HCT116 (cell line): Measurements from ENCODE around the gene TTLL11. TPM values are rescaled to one million over a fixed set of nuclear protein-coding genes. Genes with fewer than 3 reads are reported as not detected.

Experiments used
- ATAC-seq: fragments of 200-7000 bp; cut with Tn5 transposase; 2 replicates; pipeline ENCODE4 v1.9.1; 2020; ENCODE audit warnings: mild to moderate bottlenecking, moderate library complexity
- BruUV-seq: library from RNA; stranded (reverse); fragments of 400-500 nt; replicated peaks from 2 replicates; lab custom pipeline; 2021; lab: Mats Ljungman, UMichigan
- CTCF ChIA-PET: fragments of 300-600 bp; sonication (Branson Sonifier 250); formaldehyde crosslinking; loops from one replicate; lab custom pipeline; 2021; ENCODE audit warnings: antibody characterized with exemption; lab: Charles Lee
- POLR2A ChIA-PET: fragments of 300-600, 350-600 bp; sonication (Branson Sonifier 250); formaldehyde crosslinking; loops from one replicate; lab custom pipeline; 2021; ENCODE audit warnings: antibody characterized with exemption; lab: Charles Lee
- RAD21 ChIA-PET, 2 experiments: fragments of 300-600 bp; sonication (Branson Sonifier 250); formaldehyde crosslinking; loops; one replicate each; lab custom pipeline; 2023; ENCODE audit warnings: low total read pairs in 2 of 2; ENCODE audit not compliant: uncharacterized antibody in 2 of 2, unreplicated experiment in 2 of 2, low non-redundant PET in 1 of 2; lab: Charles Lee
- DNase-seq: peaks from one replicate; pipeline ENCODE4 v3.0.0-alpha.2; 2010; ENCODE audit warnings: low read depth, low spot score
- H2AFZ ChIP-seq: fragments of 200-600 bp; shearing (Covaris generic), sonication (generic); 2 replicates; pipeline ENCODE4 v1.6.1; 2017; ENCODE audit warnings: low read depth, mixed run types, mixed read lengths, antibody characterized with exemption, low read length; ENCODE audit not compliant: poor library complexity, severe bottlenecking
- H3K27ac ChIP-seq: 2 replicates; pipeline ENCODE4 v1.5.1; 2012; ENCODE audit warnings: low read depth, low read length
- H3K27me3 ChIP-seq: fragments of 200-600 bp; sonication (generic); 2 replicates; pipeline ENCODE4 v1.6.1; 2016; ENCODE audit warnings: mixed run types, low read length, mixed read lengths; ENCODE audit not compliant: insufficient read depth
- H3K36me3 ChIP-seq, 2 experiments: fragments of 200-500 bp in 1 of 2; fragments of 200-600 bp in 1 of 2; sonication (Bioruptor generic) in 1 of 2; sonication (generic) in 1 of 2; 2 replicates each; pipeline versions ENCODE4 v1.5.1 to v1.6.1; 2014 to 2016; ENCODE audit warnings: low read length in 2 of 2, inconsistent platforms in 1 of 2, mixed read lengths in 1 of 2, mixed run types in 1 of 2; ENCODE audit not compliant: insufficient read depth in 2 of 2, control insufficient read depth in 1 of 2
- H3K4me1 ChIP-seq, 2 experiments: fragments of 200-600 bp in 1 of 2; sonication (generic) in 1 of 2; 2 replicates each; pipeline versions ENCODE4 v1.5.1 to v1.6.1; 2012 to 2017; ENCODE audit warnings: low read length in 2 of 2, inconsistent platforms in 1 of 2, mild to moderate bottlenecking in 1 of 2, mixed read lengths in 1 of 2, mixed run types in 1 of 2, moderate library complexity in 1 of 2; ENCODE audit not compliant: insufficient read depth in 2 of 2, control insufficient read depth in 1 of 2
- H3K4me2 ChIP-seq: fragments of 200-600 bp; sonication (generic); 2 replicates; pipeline ENCODE4 v1.6.1; 2017; ENCODE audit warnings: mixed run types, low read length, mixed read lengths
- H3K4me3 ChIP-seq, 2 experiments: fragments of 200-600 bp in 1 of 2; sonication (generic) in 1 of 2; replicated peaks in 1 of 2; 2 replicates each; pipeline ENCODE4 v1.5.1; 2011 to 2016; ENCODE audit warnings: low read length in 2 of 2, control low read depth in 1 of 2, low read depth in 1 of 2, mild to moderate bottlenecking in 1 of 2, mixed read lengths in 1 of 2, mixed run types in 1 of 2
- H3K79me2 ChIP-seq: fragments of 200-600 bp; sonication (generic); 2 replicates; pipeline ENCODE4 v1.6.1; 2017; ENCODE audit warnings: mild to moderate bottlenecking, mixed run types, low read length, moderate library complexity, mixed read lengths; ENCODE audit not compliant: insufficient read depth
- H3K9ac ChIP-seq: fragments of 200-600 bp; sonication (generic); 2 replicates; pipeline ENCODE4 v1.6.1; 2016; ENCODE audit warnings: low read length, mixed read lengths
- H3K9me2 ChIP-seq: fragments of 200-600 bp; sonication (generic), shearing (Covaris generic); 2 replicates; pipeline ENCODE4 v1.6.1; 2017; ENCODE audit warnings: mixed run types, mild to moderate bottlenecking, moderate library complexity; ENCODE audit not compliant: insufficient read depth
- H3K9me3 ChIP-seq, 2 experiments: fragments of 200-500 bp in 1 of 2; fragments of 200-600 bp in 1 of 2; sonication (Bioruptor generic) in 1 of 2; sonication (generic) in 1 of 2; 2 replicates each; pipeline ENCODE4 v1.6.1; 2014 to 2017; ENCODE audit warnings: low read length in 2 of 2, mixed read lengths in 2 of 2, inconsistent platforms in 1 of 2, low read depth in 1 of 2, mild to moderate bottlenecking in 1 of 2, mixed run types in 1 of 2, moderate library complexity in 1 of 2; ENCODE audit not compliant: control insufficient read depth in 1 of 2, insufficient read depth in 1 of 2
- H4K20me1 ChIP-seq: fragments of 200-600 bp; sonication (generic), shearing (Covaris generic); 2 replicates; pipeline ENCODE4 v1.6.1; 2017; ENCODE audit warnings: mixed run types, mild to moderate bottlenecking, moderate library complexity; ENCODE audit not compliant: insufficient read depth
- CTCF ChIP-seq, 3 experiments: fragments of 200-600 bp in 1 of 3; sonication (generic) in 1 of 3; IDR thresholded peaks in 2 of 3; conservative IDR thresholded peaks in 1 of 3; 2 replicates each; pipeline ENCODE4 v1.5.1; 2012 to 2017; ENCODE audit warnings: low read depth in 2 of 3, low read length in 2 of 3, antibody characterized with exemption in 1 of 3, borderline replicate concordance in 1 of 3, control low read depth in 1 of 3, mild to moderate bottlenecking in 1 of 3, mixed read lengths in 1 of 3, mixed run types in 1 of 3, moderate library complexity in 1 of 3; ENCODE audit not compliant: insufficient read depth in 1 of 3
- EZH2 ChIP-seq: fragments of 200-600 bp; sonication (generic); IDR thresholded peaks from 2 replicates; pipeline ENCODE4 v1.6.1; 2017; ENCODE audit warnings: antibody characterized with exemption, mixed run types
- FOSL1 ChIP-seq: IDR thresholded peaks from 2 replicates; pipeline ENCODE4 v1.6.1; 2012; ENCODE audit warnings: low read depth
- JUND ChIP-seq: IDR thresholded peaks from 2 replicates; pipeline ENCODE4 v1.6.1; 2012
- POLR2AphosphoS5 ChIP-seq: IDR thresholded peaks from 2 replicates; pipeline ENCODE4 v1.6.1; 2011; ENCODE audit warnings: mild to moderate bottlenecking, low read depth, low read length, moderate library complexity
- REST ChIP-seq: IDR thresholded peaks from 2 replicates; pipeline ENCODE4 v1.6.1; 2012; ENCODE audit warnings: low read depth
- SIN3A ChIP-seq: IDR thresholded peaks from 2 replicates; pipeline ENCODE4 v1.6.1; 2012; ENCODE audit warnings: low read depth
- SRF ChIP-seq: IDR thresholded peaks from 2 replicates; pipeline ENCODE4 v1.6.1; 2012; ENCODE audit warnings: low read depth
- YY1 ChIP-seq: IDR thresholded peaks from 2 replicates; pipeline ENCODE4 v1.6.1; 2011; ENCODE audit warnings: low read length, low read depth, moderate library complexity, mild to moderate bottlenecking; ENCODE audit not compliant: insufficient replicate concordance; ENCODE audit errors: extremely low read depth
- ZBTB33 ChIP-seq: IDR thresholded peaks from 2 replicates; pipeline ENCODE4 v1.6.1; 2011; ENCODE audit warnings: mild to moderate bottlenecking, low read length, moderate library complexity; ENCODE audit not compliant: insufficient replicate concordance; ENCODE audit errors: extremely low read depth
- ZNF274 ChIP-seq: fragments of 200-500 bp; sonication (Bioruptor generic); IDR thresholded peaks from 2 replicates; pipeline ENCODE4 v1.6.1; 2014; ENCODE audit warnings: mild to moderate bottlenecking, low read depth, low read length, inconsistent platforms
- intact Hi-C: fragments of 100-400 bp; cut with micrococcal nuclease; formaldehyde crosslinking; loops from 2 replicates; pipeline ENCODE4 v1.10.0; 2022
- total RNA-seq: library from RNA; stranded (reverse); gene quantifications from one replicate; pipeline ENCODE4 v1.2.1, GENCODE V29; 2021; ENCODE audit not compliant: unreplicated experiment

Gene TTLL11
- total RNA-seq, 1 experiment from 2014 or later, result 2.2 TPM

GRCh38 chr9:122008559-122008958 is 84.5 kb downstream of the TTLL11 start:
- DNase-seq, result no peak

More at GRCh38 chr9:122008559-122008958, 84.5 kb downstream of the TTLL11 start:
- ATAC-seq, result no peak
- H3K79me2 ChIP-seq, result no peaks in the 10 kb centered on the region
- RAD21 ChIA-PET, result no interaction called here
- BruUV-seq, result no TSS peak
- no peaks in the 10 kb centered on the region for H3K9me2 ChIP-seq
- TF ChIP-seq JUND (no peak), ZBTB33 (no peak), REST (no peak), YY1 (no peak), FOSL1 (no peak), POLR2AphosphoS5 (no peak), SRF (no peak), EZH2 (no peak), ZNF274 (no peak), SIN3A (no peak), CTCF (IDR thresholded peaks at IDR 0.05 in 2 of 3, conservative IDR thresholded peaks at IDR 0.05 in 1 of 3; ENCODE audit: borderline replicate concordance in 1 of 3, insufficient read depth in 1 of 3, low read depth in 2 of 3, low read length in 2 of 3) (no peak)
- TF ChIP-seq, all 23 proteins: peak for 0
- no peaks in the 10 kb centered on the region for H3K27me3 ChIP-seq
- H3K27ac ChIP-seq, result no peak overlapping the region
- no peak overlapping the region for H3K9ac ChIP-seq
- POLR2A ChIA-PET, result no interaction called here
- H4K20me1 ChIP-seq, result no peaks in the 10 kb centered on the region
- no peaks in the 10 kb centered on the region for H3K36me3 ChIP-seq
- H3K4me2 ChIP-seq, result no peak overlapping the region
- no peaks in the 10 kb centered on the region for H3K9me3 ChIP-seq
- H3K4me3 ChIP-seq, result no peak overlapping the region
- CTCF ChIA-PET, result no interaction called here
- H3K4me1 ChIP-seq, result no peaks in the 10 kb centered on the region; a peak in 1 of 4 replicates
- intact Hi-C loops, result no loop called here
- no peak overlapping the region for H2AFZ ChIP-seq
